B cell (primary cell): ENCODE data around the gene BCL11A.

Experiments
- EZH2 ChIP-seq: IDR thresholded peaks from 2 replicates; pipeline ENCODE4 v1.6.1; 2012; ENCODE audit warnings: borderline replicate concordance, low read depth, mild to moderate bottlenecking, moderate library complexity, low read length; ENCODE audit not compliant: insufficient read depth, poor library complexity, severe bottlenecking
- TF ChIP-seq, protein P1 (sequence below): fragments of 200-600 bp; IDR thresholded peaks from one replicate; pipeline ENCODE4 v1.8.0; 2022; ENCODE audit warnings: antibody characterized with exemption, mild to moderate bottlenecking

DNA sequence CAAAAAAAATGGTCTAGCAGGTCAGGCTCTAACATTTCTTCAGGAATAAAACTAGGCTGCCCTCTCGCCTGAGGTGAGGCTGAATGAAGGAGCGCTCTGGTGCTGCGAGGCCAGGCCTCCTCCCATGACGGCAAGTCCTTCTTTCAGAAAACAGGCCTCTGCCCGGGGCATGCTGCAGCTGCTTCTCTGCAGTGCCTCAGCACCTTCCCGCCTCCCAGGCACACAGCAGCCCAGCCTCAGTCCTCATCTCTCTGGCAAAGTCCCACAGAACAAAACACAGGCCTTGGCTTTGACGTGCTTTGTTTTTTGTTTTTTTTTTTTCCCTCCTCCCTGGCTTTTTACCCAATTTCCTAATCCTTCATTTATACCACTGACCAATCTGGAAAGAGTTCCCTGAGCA, 74.8 kb downstream of the BCL11A start:
- TF ChIP-seq, protein P1, sequence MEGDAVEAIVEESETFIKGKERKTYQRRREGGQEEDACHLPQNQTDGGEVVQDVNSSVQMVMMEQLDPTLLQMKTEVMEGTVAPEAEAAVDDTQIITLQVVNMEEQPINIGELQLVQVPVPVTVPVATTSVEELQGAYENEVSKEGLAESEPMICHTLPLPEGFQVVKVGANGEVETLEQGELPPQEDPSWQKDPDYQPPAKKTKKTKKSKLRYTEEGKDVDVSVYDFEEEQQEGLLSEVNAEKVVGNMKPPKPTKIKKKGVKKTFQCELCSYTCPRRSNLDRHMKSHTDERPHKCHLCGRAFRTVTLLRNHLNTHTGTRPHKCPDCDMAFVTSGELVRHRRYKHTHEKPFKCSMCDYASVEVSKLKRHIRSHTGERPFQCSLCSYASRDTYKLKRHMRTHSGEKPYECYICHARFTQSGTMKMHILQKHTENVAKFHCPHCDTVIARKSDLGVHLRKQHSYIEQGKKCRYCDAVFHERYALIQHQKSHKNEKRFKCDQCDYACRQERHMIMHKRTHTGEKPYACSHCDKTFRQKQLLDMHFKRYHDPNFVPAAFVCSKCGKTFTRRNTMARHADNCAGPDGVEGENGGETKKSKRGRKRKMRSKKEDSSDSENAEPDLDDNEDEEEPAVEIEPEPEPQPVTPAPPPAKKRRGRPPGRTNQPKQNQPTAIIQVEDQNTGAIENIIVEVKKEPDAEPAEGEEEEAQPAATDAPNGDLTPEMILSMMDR = no peak
- TF ChIP-seq EZH2 = no peak
